ENCODE results near the gene WSCD2.

WSCD2 gene

GRCh38 chr12:108273217-108273616 lies 144.1 kb downstream of the WSCD2 start:
- no peak for DNase-seq

GRCh38 chr12:108277613-108278012 lies 148.5 kb downstream of the WSCD2 start:
- DNase-seq, result no peak

GRCh38 chr12:108282160-108282559 lies 153.1 kb downstream of the WSCD2 start:
- no peak for DNase-seq

GRCh38 chr12:108282676-108283075 lies 153.6 kb downstream of the WSCD2 start:
- DNase-seq, result no peak

- DNase-seq, result no peak
Measured at GRCh38 chr12:108284163-108284562, 155.1 kb downstream of the WSCD2 start.

- DNase-seq, result no peak
Measured at GRCh38 chr12:108285016-108285415, 155.9 kb downstream of the WSCD2 start.

GRCh38 chr12:108287227-108287626 lies 158.1 kb downstream of the WSCD2 start:
- DNase-seq, result no peak

GRCh38 chr12:108289350-108290161 lies 160.5 kb downstream of the WSCD2 start:
- DNase-seq, result no peak

- DNase-seq, result no peak
Measured at GRCh38 chr12:108295641-108296040, 166.6 kb downstream of the WSCD2 start.

GRCh38 chr12:108296945-108297344 lies 167.9 kb downstream of the WSCD2 start:
- DNase-seq, result no peak

- no peak for DNase-seq
Measured at GRCh38 chr12:108297424-108297823, 168.3 kb downstream of the WSCD2 start.

- no peak for DNase-seq
Measured at GRCh38 chr12:108297895-108298760, 169.0 kb downstream of the WSCD2 start.

- DNase-seq, result no peak
Measured at GRCh38 chr12:108298761-108299275, 169.7 kb downstream of the WSCD2 start.

- no peak for DNase-seq
Measured at GRCh38 chr12:108299516-108299915, 170.4 kb downstream of the WSCD2 start.

Measured in activated CD4-positive, CD25-positive, alpha-beta regulatory T cell treated with anti-CD3 and anti-CD28 coated beads, Interleukin-2, amount 50 U/mL, for 72 hours (primary cell).